GM19438 (cell line): ENCODE results near the gene MAGEC2.

ENCODE experiments used
- ATAC-seq: cut with Tn5 transposase; IDR thresholded peaks from one replicate; pipeline ENCODE4 v1.9.1; 2021; ENCODE audit warnings: low read depth; ENCODE audit not compliant: unreplicated experiment

MAGEC2 gene

GRCh38 chrX:142204522-142205433, at the start of gene MAGEC2:
Gene MAGEC2 (minus strand): TSS chrX:142205290. CDS start chrX:142203987, 1,303 bp downstream.
- no peak for ATAC-seq

- no peak for ATAC-seq
Measured at GRCh38 chrX:142251680-142252079, 46.6 kb upstream of the MAGEC2 start.

GRCh38 chrX:142251202-142251601, 46.1 kb upstream of the MAGEC2 start:
- ATAC-seq, result no peak

GRCh38 chrX:142250502-142250901, 45.4 kb upstream of the MAGEC2 start:
- ATAC-seq, result no peak

- ATAC-seq, result no peak
Measured at GRCh38 chrX:142249721-142250120, 44.6 kb upstream of the MAGEC2 start.

GRCh38 chrX:142244568-142244967, 39.5 kb upstream of the MAGEC2 start:
- no peak for ATAC-seq

- ATAC-seq, result no peak
Measured at GRCh38 chrX:142238536-142238935, 33.4 kb upstream of the MAGEC2 start.

GRCh38 chrX:142233400-142233799, 28.3 kb upstream of the MAGEC2 start:
- ATAC-seq, result no peak

- no peak for ATAC-seq
Measured at GRCh38 chrX:142214081-142214480, 9.0 kb upstream of the MAGEC2 start.

GRCh38 chrX:142201113-142201512, 4.0 kb downstream of the MAGEC2 start:
- no peak for ATAC-seq

GRCh38 chrX:142186103-142186502, 19.0 kb downstream of the MAGEC2 start:
- no peak for ATAC-seq

GRCh38 chrX:142184756-142185602, 20.1 kb downstream of the MAGEC2 start:
- no peak for ATAC-seq

GRCh38 chrX:142156567-142156966, 48.5 kb downstream of the MAGEC2 start:
- ATAC-seq, result no peak
